Naive thymus-derived CD8-positive, alpha-beta T cell (primary cell): ENCODE results near the gene MRPL17. TPM values are rescaled to one million over a fixed set of nuclear protein-coding genes. Genes with fewer than 3 reads are reported as not detected.
"Not testable (repeated sequence)": the region's sequence is repeated elsewhere in the genome, so short reads cannot be mapped to it uniquely, and the experiment has no call there.

Source experiments
- ATAC-seq, 2 donors: fragments of 150-1000 bp; cut with Tn5 transposase in 1 of 2; sonication (Bioruptor Pico), chemical (Tn5 transposase) in 1 of 2; 1 replicate in 1 of 2; 2 replicates in 1 of 2; pipeline ENCODE4 v1.10.0; 2021; ENCODE audit warnings: mild to moderate bottlenecking in 2 of 2, moderate library complexity in 2 of 2
- POLR2A ChIA-PET: fragments of 350-600 bp; sonication (Branson Sonifier 250); formaldehyde crosslinking; loops from one replicate; lab custom pipeline; 2021; ENCODE audit warnings: antibody characterized with exemption; lab: Charles Lee
- DNase-seq, 10 donors: peaks; one replicate each; pipeline versions ENCODE4 v3.0.0 to v3.0.0-alpha.2; 2020 to 2022
- H3K27ac Mint-ChIP-seq, 10 donors: one replicate each; pipeline ENCODE4 v1.8.0; 2020 to 2022; ENCODE audit warnings: mild to moderate bottlenecking in 10 of 10, mixed read lengths in 10 of 10, moderate library complexity in 4 of 10, inconsistent platforms in 1 of 10
- H3K27me3 Mint-ChIP-seq, 5 donors: one replicate each; pipeline ENCODE4 v1.8.0; 2021 to 2022; ENCODE audit warnings: mixed read lengths in 5 of 5
- H3K36me3 Mint-ChIP-seq, 3 donors: one replicate each; pipeline ENCODE4 v1.8.0; 2020 to 2022; ENCODE audit warnings: mixed read lengths in 3 of 3, mild to moderate bottlenecking in 2 of 3, inconsistent platforms in 1 of 3
- H3K4me1 Mint-ChIP-seq, 4 donors: one replicate each; pipeline ENCODE4 v1.8.0; 2021 to 2022; ENCODE audit warnings: mixed read lengths in 4 of 4
- H3K4me3 Mint-ChIP-seq, 10 donors: one replicate each; pipeline ENCODE4 v1.8.0; 2020 to 2022; ENCODE audit warnings: mild to moderate bottlenecking in 10 of 10, mixed read lengths in 10 of 10, moderate library complexity in 6 of 10, inconsistent platforms in 1 of 10
- H3K9me3 Mint-ChIP-seq, 9 donors: one replicate each; pipeline ENCODE4 v1.8.0; 2020 to 2022; ENCODE audit warnings: mixed read lengths in 9 of 9, mild to moderate bottlenecking in 3 of 9, inconsistent platforms in 1 of 9, moderate library complexity in 1 of 9
- polyA plus RNA-seq, 3 donors: library from polyadenylated mRNA; unstranded; fragments of 300-500 nt; fragmentation: Illumina TruSeq; gene quantifications; one replicate each; pipeline ENCODE4 v1.2.3, GENCODE V29; 2021
- total RNA-seq, 8 experiments: library from RNA in 2 of 8; stranded (reverse) in 2 of 8; gene quantifications; one replicate each; pipeline ENCODE4 v1.2.3 and lab custom pipeline; 2021 to 2026

The MRPL17 gene
- total RNA-seq (10 to 100 TPM; 27.5 to 30.1 TPM), polyA plus RNA-seq (10 to 100 TPM; 16.2 to 23.6 (median 16.5) TPM), total RNA-seq (lab: John Stamatoyannopoulos, UW) (7.6 to 77.6 (median 21.3) reads per million in 6 experiments)

GRCh38 chr11:6682936-6683861 lies at the start of gene MRPL17:
TSS of gene MRPL17 (minus strand) at chr11:6683340. CDS start at chr11:6683296, 44 bp downstream.
- H3K36me3 Mint-ChIP-seq, result peaks cover 0 to 19% (median 3%) of the 10 kb centered on the region in 3 donors
- peak within 1 kb of the TSS; percentile 96 to 100 (median 99) for H3K4me3 Mint-ChIP-seq
- ATAC-seq (peak; percentile 96), DNase-seq (peak; percentile 92 to 100 (median 99))
- peaks cover 0 to 2% (median 0%) of the 10 kb centered on the region in 5 donors for H3K27me3 Mint-ChIP-seq
- H3K27ac Mint-ChIP-seq, result peak within 1 kb of the TSS; percentile 97 to 100 (median 99)
- no peaks in the 10 kb centered on the region for H3K9me3 Mint-ChIP-seq
- POLR2A ChIA-PET, result interaction anchor here (0.5 to 5.0 kb wide), 37 partner anchors 11 to 305 kb away, joined by 3 to 108 read pairs (median 4); partner anchors contain the start of genes ARFIP2, ILK, RRP8 and SMPD1
- H3K4me1 Mint-ChIP-seq, result peaks cover 23 to 49% (median 37%) of the 10 kb centered on the region in 4 donors

- Mint-ChIP-seq H3K4me3 (peak overlapping the region in 6 of 10 donors; percentile 1 to 59 (median 56)), H3K9me3 (peaks cover 4 to 45% (median 16%) of the 10 kb centered on the region in 9 donors), H3K36me3 (peaks cover 25 to 77% (median 62%) of the 10 kb centered on the region in 3 donors), H3K4me1 (peaks cover 23 to 89% (median 73%) of the 10 kb centered on the region in 4 donors), H3K27ac (peak overlapping the region; percentile 50 to 92 (median 85)), H3K27me3 (no peaks in the 10 kb centered on the region)
- DNase-seq (no peak), ATAC-seq (no peak)
- POLR2A ChIA-PET, result interaction anchor here (0.7 to 1.4 kb wide), 3 partner anchors 9 to 17 kb away, joined by 3 read pairs; no protein-coding TSS in a partner anchor
These were observed 45.0 kb upstream of the MRPL17 start for GRCh38 chr11:6727971-6728760.

GRCh38 chr11:6725386-6725896 lies 42.3 kb upstream of the MRPL17 start:
- Mint-ChIP-seq H3K36me3 (peaks cover 47 to 86% (median 82%) of the 10 kb centered on the region in 3 donors), H3K27me3 (no peaks in the 10 kb centered on the region), H3K4me3 (peak overlapping the region in 2 of 10 donors; percentile 13 to 26), H3K27ac (peak overlapping the region in 9 of 10 donors; percentile 32 to 86 (median 75)), H3K4me1 (peaks cover 32 to 94% (median 83%) of the 10 kb centered on the region in 4 donors), H3K9me3 (peaks cover 8 to 69% (median 27%) of the 10 kb centered on the region in 9 donors)
- no peak for DNase-seq
- ATAC-seq, result no peak
- POLR2A ChIA-PET, result no interaction called here

GRCh38 chr11:6724013-6724412 lies 40.9 kb upstream of the MRPL17 start:
- Mint-ChIP-seq H3K4me3 (peak overlapping the region in 5 of 10 donors; percentile 11 to 71 (median 22)), H3K27ac (peak overlapping the region in 3 of 10 donors; percentile 58 to 86 (median 76)), H3K36me3 (peaks cover 55 to 89% (median 88%) of the 10 kb centered on the region in 3 donors), H3K27me3 (no peaks in the 10 kb centered on the region), H3K9me3 (peaks cover 14 to 72% (median 30%) of the 10 kb centered on the region in 9 donors), H3K4me1 (peaks cover 35 to 96% (median 87%) of the 10 kb centered on the region in 4 donors)
- ATAC-seq (no peak), DNase-seq (no peak)
- POLR2A ChIA-PET, result no interaction called here

- Mint-ChIP-seq H3K27ac (peak overlapping the region; percentile 46 to 97 (median 83)), H3K4me3 (peak overlapping the region in 9 of 10 donors; percentile 7 to 68 (median 54)), H3K9me3 (peaks cover 0 to 80% (median 30%) of the 10 kb centered on the region in 9 donors), H3K27me3 (no peaks in the 10 kb centered on the region), H3K36me3 (peaks cover 50 to 81% (median 71%) of the 10 kb centered on the region in 3 donors), H3K4me1 (peaks cover 29 to 87% (median 75%) of the 10 kb centered on the region in 4 donors)
- DNase-seq, result no peak
- no peak for ATAC-seq
- POLR2A ChIA-PET, result interaction anchor here (1.1 to 2.7 kb wide), 5 partner anchors 8 to 38 kb away, joined by 3 to 15 read pairs (median 4); partner anchors contain the start of gene MRPL17
These were observed 38.2 kb upstream of the MRPL17 start for GRCh38 chr11:6721343-6721742.

GRCh38 chr11:6719576-6719975 lies 36.4 kb upstream of the MRPL17 start:
- ATAC-seq (no peak), DNase-seq (no peak)
- Mint-ChIP-seq H3K27me3 (no peaks in the 10 kb centered on the region), H3K4me3 (peak overlapping the region in 2 of 10 donors; percentile 3 to 27), H3K9me3 (peaks cover 0 to 81% (median 28%) of the 10 kb centered on the region in 9 donors), H3K4me1 (peaks cover 27 to 87% (median 66%) of the 10 kb centered on the region in 4 donors), H3K36me3 (peaks cover 52 to 79% (median 60%) of the 10 kb centered on the region in 3 donors), H3K27ac (peak overlapping the region in 7 of 10 donors; percentile 37 to 85 (median 58))
- POLR2A ChIA-PET, result interaction anchor here (0.8 to 1.0 kb wide), 2 partner anchors 9 to 14 kb away, joined by 3 read pairs; no protein-coding TSS in a partner anchor

GRCh38 chr11:6717426-6717825 lies 34.3 kb upstream of the MRPL17 start:
- no peak for ATAC-seq
- Mint-ChIP-seq H3K27ac (peak overlapping the region in 3 of 10 donors; percentile 9 to 73 (median 47)), H3K27me3 (no peaks in the 10 kb centered on the region), H3K36me3 (peaks cover 44 to 62% (median 45%) of the 10 kb centered on the region in 3 donors), H3K4me3 (no peak overlapping the region), H3K4me1 (peaks cover 21 to 70% (median 51%) of the 10 kb centered on the region in 4 donors), H3K9me3 (peaks cover 0 to 65% (median 24%) of the 10 kb centered on the region in 9 donors)
- no peak for DNase-seq
- POLR2A ChIA-PET, result interaction anchor here (0.6 to 0.8 kb wide), 2 partner anchors 11 to 174 kb away, joined by 3 to 4 read pairs; no protein-coding TSS in a partner anchor

- Mint-ChIP-seq H3K36me3 (peaks cover 13 to 21% (median 16%) of the 10 kb centered on the region in 3 donors), H3K4me1 (peaks cover 13 to 42% (median 35%) of the 10 kb centered on the region in 4 donors), H3K9me3 (peaks cover 0 to 24% (median 5%) of the 10 kb centered on the region in 9 donors), H3K27ac (peak overlapping the region in 4 of 10 donors; percentile 22 to 78 (median 62))
- POLR2A ChIA-PET, H3K4me3 Mint-ChIP-seq, ATAC-seq, H3K27me3 Mint-ChIP-seq: not testable (repeated sequence)
- DNase-seq, result peak in 7 of 10 donors; percentile 5 to 63 (median 12)
These were observed 28.4 kb upstream of the MRPL17 start for GRCh38 chr11:6711552-6711951.

- no peak overlapping the region for H3K4me3 Mint-ChIP-seq
- H3K27me3 Mint-ChIP-seq, result no peaks in the 10 kb centered on the region
- H3K27ac Mint-ChIP-seq, result peak overlapping the region; percentile 39 to 89 (median 66)
- H3K4me1 Mint-ChIP-seq, result peaks cover 13 to 42% (median 29%) of the 10 kb centered on the region in 4 donors
- DNase-seq (no peak), ATAC-seq (no peak)
- POLR2A ChIA-PET, result no interaction called here
- H3K36me3 Mint-ChIP-seq, result peaks cover 0 to 19% (median 2%) of the 10 kb centered on the region in 3 donors
- H3K9me3 Mint-ChIP-seq, result peaks cover 0 to 10% (median 0%) of the 10 kb centered on the region in 9 donors
These were observed 25.7 kb upstream of the MRPL17 start for GRCh38 chr11:6708876-6709275.

GRCh38 chr11:6705905-6706535 lies 22.9 kb upstream of the MRPL17 start:
- Mint-ChIP-seq H3K4me1 (peaks cover 13 to 32% (median 23%) of the 10 kb centered on the region in 4 donors), H3K27ac (peak overlapping the region; percentile 20 to 88 (median 73)), H3K27me3 (no peaks in the 10 kb centered on the region), H3K36me3 (peaks cover 0 to 24% (median 0%) of the 10 kb centered on the region in 3 donors), H3K4me3 (no peak overlapping the region), H3K9me3 (no peaks in the 10 kb centered on the region)
- DNase-seq, result peak in 8 of 10 donors; percentile 16 to 65 (median 42)
- POLR2A ChIA-PET, result interaction anchor here (1.0 to 1.3 kb wide), 8 partner anchors 15 to 113 kb away, joined by 3 to 4 read pairs (median 3); partner anchors contain the start of genes ILK and MRPL17
- peak; percentile 50 to 75 for ATAC-seq
